Measurements from ENCODE around the gene TMA7B.
"Not testable (repeated sequence)": the region's sequence is repeated elsewhere in the genome, so short reads cannot be mapped to it uniquely, and the experiment has no call there.

The TMA7B gene

DNA sequence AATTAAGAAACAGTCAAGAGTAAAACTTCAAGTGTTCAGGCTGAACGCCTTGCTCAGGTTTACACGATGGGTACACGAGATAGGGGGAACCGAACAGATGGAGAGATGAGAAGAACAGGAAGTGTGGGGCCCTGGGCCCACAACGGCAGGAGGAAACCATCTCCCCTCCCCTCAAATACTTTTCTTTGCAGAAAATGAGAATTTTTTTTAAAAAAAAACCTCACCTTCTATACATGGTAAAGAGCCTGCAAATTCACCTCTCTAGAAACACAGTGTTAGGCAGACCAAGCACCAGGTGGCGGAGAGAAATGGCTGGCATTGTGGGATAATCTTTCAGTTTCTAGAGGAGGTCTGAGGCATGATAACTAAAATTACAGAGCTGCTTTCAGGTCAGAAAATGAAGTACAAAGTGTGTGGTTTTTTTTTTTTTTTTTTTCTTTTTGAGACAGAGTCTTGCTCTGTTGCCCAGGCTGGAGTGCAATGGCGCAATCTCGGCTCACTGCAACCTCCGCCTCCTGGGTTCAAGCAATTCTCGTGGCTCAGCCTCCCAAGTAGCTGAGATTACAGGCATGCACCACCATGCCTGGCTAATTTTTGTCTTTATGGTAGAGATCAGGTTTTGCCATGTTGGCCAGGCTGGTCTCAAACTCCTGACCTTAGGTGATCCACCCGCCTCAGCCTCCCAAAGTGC is 8.4 kb upstream of the TMA7B start:
- H3K4me3 ChIP-seq (ENCODE audit: low read depth, low read length) = not testable (repeated sequence)

GRCh38 chr22:39952347-39952746 is 7.8 kb upstream of the TMA7B start:
- no peak overlapping the region for H3K4me3 ChIP-seq (ENCODE audit: low read depth, low read length)

GRCh38 chr22:39953101-39953500 is 7.1 kb upstream of the TMA7B start:
- no peak overlapping the region for H3K4me3 ChIP-seq (ENCODE audit: low read depth, low read length)

DNA sequence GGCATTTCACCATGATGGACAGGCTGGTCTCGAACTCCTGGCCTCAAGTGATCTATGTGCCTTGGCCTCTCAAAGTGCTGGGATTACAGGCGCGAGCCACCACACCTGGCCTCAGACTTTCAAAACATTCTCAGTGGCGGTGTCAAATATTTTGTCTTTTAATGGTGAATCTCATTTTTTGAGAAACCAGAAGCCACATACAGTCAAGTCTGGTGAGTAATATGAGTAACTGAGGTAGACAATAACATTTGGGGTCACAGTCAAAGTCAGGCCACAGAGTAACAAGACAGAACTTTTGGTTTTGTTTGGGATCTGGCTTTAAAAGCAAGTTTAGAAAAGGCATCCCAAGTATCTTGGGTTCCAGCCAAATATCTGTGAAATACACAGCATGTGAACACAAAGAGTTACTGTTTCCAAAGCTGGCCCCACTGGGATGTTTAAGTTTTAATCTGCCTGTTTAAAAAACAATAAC is 5.6 kb upstream of the TMA7B start:
- no peak overlapping the region for H3K4me3 ChIP-seq (ENCODE audit: low read depth, low read length)

DNA sequence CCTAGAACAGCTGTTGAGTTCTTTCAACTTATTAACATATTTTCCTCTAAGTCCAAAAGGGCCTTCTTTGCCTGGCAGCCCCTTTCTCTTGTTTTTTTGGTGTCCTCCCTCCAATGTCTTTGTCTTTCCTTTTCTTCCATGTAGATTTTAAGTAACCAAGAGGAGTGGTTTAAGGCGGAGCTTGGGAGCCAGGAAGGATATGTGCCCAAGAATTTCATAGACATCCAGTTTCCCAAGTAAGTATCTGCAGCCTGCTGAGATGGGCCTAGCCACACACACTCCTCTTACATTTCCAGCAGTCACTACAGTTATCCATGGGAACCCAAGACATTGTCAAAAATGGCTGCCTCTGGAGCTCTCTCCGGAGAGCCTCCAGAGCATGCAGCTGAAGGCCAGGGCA is 4.5 kb upstream of the TMA7B start:
- no peak overlapping the region for H3K4me3 ChIP-seq (ENCODE audit: low read depth, low read length)

- no peak overlapping the region for H3K4me3 ChIP-seq (ENCODE audit: low read depth, low read length)
These were observed 3.1 kb upstream of the TMA7B start for GRCh38 chr22:39956932-39957664.

DNA sequence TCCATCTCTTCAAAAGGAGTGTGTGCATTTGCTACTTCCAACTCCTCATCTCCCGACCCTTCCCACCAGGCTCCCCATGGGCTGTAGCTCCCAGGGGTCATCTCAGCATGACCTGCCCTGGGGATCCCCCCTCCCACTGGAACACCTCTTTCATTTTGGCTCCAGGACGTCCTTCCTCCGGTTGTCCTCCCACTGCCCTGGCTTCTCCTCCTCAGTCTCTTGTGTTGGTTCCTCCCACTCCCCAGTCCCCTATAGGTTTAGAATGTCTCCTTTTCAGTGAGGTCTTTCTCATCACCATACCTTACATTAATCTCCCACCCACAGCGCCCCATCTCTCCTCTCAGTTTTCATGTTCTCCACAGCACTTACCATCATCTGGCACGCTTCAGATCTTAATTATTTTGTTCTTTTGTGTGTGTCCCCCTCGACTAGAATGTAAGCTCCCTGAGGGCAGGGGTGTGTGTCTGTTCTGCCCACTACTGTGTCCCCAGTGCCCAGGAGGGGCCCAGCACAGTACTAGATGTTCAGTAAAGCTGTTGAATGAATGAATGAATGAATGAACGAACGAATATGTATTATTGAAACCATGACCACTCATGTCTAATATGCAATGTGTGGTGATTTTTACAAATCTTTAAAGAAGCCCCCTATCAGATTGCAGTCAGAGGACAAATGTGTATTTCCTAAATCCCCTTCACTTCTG is 2.0 kb upstream of the TMA7B start:
- no peak overlapping the region for H3K4me3 ChIP-seq (ENCODE audit: low read depth, low read length)

GRCh38 chr22:39958949-39959639 is 1.1 kb upstream of the TMA7B start:
- H3K4me3 ChIP-seq (ENCODE audit: low read depth, low read length) = no peak overlapping the region

DNA sequence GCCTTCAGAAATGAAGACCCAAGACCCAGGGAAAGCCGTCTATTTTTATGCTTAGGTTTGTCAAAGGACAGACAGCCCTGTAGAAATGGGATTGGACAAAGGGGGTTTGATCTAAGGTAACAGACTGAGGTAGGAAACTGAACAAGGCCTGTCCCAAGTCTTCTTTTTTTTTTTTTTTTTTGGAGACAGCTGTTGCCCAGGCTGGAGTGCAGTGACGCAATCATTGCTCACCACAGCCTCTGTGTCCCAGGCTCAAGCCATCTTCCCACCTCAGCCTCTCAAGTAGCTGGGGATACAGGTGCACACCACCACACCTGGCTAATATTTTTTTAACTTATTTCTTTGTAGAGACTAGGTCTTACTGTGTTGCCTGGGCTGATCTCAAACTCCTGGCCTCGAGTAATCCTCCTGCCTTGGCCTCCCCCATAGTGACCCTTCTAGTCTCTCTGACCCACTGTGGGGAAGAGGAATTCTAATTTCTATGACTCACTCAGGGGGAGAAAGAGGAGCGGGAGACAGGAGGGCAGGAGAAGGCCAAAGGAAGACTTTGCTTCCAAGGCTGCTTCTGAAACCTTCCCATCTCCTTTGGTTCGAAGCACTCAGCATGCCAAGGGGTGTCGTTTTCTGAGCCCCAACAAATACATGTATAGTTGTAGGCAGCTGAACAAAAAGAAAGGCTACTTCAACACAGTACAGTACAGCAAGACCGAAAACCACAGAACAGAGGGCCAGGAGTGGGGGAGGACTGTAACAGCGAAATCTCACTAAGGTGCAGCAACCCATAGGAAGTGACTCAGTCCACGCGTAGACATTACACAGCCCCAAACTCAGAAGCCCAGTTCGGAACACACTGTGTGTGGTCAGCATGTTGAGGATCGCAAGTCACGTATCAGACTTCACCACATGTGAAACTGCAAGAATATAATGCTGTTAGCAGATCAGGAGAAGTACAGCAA is 872 bp downstream of the TMA7B start:
- no peak overlapping the region for H3K4me3 ChIP-seq (ENCODE audit: low read depth, low read length)

- H3K4me3 ChIP-seq (ENCODE audit: low read depth, low read length) = no peak overlapping the region
These were observed 1.9 kb downstream of the TMA7B start for GRCh38 chr22:39962071-39962470.

- no peak overlapping the region for H3K4me3 ChIP-seq (ENCODE audit: low read depth, low read length)
These were observed 5.6 kb downstream of the TMA7B start for GRCh38 chr22:39965748-39966147.

DNA sequence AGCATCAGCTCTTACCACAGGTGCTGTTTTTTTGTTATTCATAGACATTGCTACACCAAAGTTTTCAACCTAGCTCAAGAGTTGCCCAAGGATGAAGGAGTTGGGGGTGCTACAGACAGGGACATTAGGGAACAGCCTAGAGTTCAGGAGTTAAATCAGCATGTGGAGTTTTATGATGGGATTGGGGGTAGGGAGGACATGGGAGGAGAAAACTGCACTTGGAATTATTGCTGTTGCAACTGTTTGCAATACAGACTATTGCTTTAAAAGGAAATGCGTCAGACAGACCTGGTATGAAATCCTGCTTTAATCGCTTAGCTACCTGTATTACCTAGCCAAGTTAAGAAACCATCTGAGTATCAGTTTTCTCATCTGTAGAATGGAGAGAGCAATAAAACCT is 6.3 kb downstream of the TMA7B start:
- no peak overlapping the region for H3K4me3 ChIP-seq (ENCODE audit: low read depth, low read length)

DNA sequence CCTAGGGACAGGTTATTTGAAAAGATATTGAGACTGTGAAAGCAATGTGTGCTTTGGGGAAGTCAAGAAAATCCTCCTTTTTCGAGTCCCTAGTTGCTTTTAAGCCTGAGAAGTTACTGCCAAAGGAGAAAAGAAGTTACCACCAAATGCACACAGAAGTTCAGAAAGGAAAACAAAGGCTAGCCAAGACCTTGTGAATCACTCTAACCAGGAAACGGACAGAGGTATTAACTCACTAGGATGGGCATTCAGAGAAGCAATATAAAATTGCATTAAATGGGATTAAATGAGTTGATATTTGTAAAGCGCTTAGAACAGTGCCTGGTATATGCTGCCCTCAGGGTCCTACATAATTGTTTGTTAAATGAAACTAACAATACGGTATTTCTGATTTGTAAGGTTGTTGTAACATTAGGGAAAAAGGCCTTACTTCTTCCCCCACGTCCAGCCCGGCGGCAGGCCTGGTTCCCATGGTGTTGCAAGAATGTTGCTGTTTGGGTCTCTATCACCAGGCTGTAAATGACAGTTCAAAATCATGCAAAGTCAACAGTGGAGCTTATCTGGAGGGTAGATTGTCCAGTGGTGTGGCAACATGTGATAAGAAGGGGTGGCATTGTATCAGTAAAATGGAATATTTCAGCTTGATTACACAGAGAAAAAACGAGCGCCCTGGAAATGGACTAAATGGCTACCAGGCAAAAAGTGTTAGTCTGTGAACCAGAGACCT is 7.1 kb downstream of the TMA7B start:
- H3K4me3 ChIP-seq (ENCODE audit: low read depth, low read length) = no peak overlapping the region

- no peak overlapping the region for H3K4me3 ChIP-seq (ENCODE audit: low read depth, low read length)
These were observed 8.1 kb downstream of the TMA7B start for GRCh38 chr22:39967996-39968972.

- no peak overlapping the region for H3K4me3 ChIP-seq (ENCODE audit: low read depth, low read length)
These were observed 10.5 kb downstream of the TMA7B start for GRCh38 chr22:39970742-39971141.

GRCh38 chr22:39972641-39973040 is 12.4 kb downstream of the TMA7B start:
- H3K4me3 ChIP-seq (ENCODE audit: low read depth, low read length) = no peak overlapping the region

GRCh38 chr22:39973656-39974055 is 13.5 kb downstream of the TMA7B start:
- H3K4me3 ChIP-seq (ENCODE audit: low read depth, low read length) = no peak overlapping the region

- H3K4me3 ChIP-seq (ENCODE audit: low read depth, low read length) = no peak overlapping the region
These were observed 13.9 kb downstream of the TMA7B start for GRCh38 chr22:39974065-39974464.

Measured in iPS-11a (cell line).